Caco-2 (cell line): ENCODE data around the gene PTPRS. TPM values are rescaled to one million over a fixed set of nuclear protein-coding genes. Genes with fewer than 3 reads are reported as not detected.

ENCODE experiments used
- BruUV-seq: library from RNA; stranded (reverse); fragments of 400-500 nt; replicated peaks from 2 replicates; lab custom pipeline; 2021; lab: Mats Ljungman, UMichigan
- CTCF ChIA-PET: fragments of 300-600 bp; sonication (Branson Sonifier 250); formaldehyde crosslinking; loops from one replicate; lab custom pipeline; 2022; ENCODE audit warnings: antibody characterized with exemption; lab: Charles Lee
- POLR2A ChIA-PET: fragments of 300-600 bp; sonication (Branson Sonifier 250); formaldehyde crosslinking; loops from one replicate; lab custom pipeline; 2022; ENCODE audit warnings: antibody characterized with exemption; lab: Charles Lee
- DNase-seq, 2 experiments: peaks; one replicate each; pipeline versions ENCODE4 v3.0.0 to v3.0.0-alpha.2; 2020 to 2022
- H3K27me3 ChIP-seq: replicated peaks from 2 replicates; pipeline ENCODE4 v1.6.0; 2011; ENCODE audit warnings: low read length; ENCODE audit not compliant: control insufficient read depth, insufficient read depth
- H3K36me3 ChIP-seq: 2 replicates; pipeline ENCODE4 v1.5.1; 2011; ENCODE audit warnings: low read length; ENCODE audit not compliant: control insufficient read depth, insufficient read depth
- H3K4me1 ChIP-seq: fragments of 250-450 bp; sonication (Bioruptor Pico); 2 replicates; pipeline ENCODE4 v1.5.1; 2020; ENCODE audit warnings: mild to moderate bottlenecking
- H3K4me3 ChIP-seq: 2 replicates; pipeline ENCODE4 v1.5.1; 2011; ENCODE audit warnings: low read depth, mild to moderate bottlenecking, control low read depth, low read length
- H3K9me3 ChIP-seq: fragments of 250-450 bp; sonication (Bioruptor Pico); 2 replicates; pipeline ENCODE4 v1.5.1; 2020; ENCODE audit warnings: mild to moderate bottlenecking, moderate library complexity
- H3K27ac Mint-ChIP-seq: one replicate; pipeline ENCODE4 v1.8.0; 2022; ENCODE audit warnings: mixed read lengths; ENCODE audit not compliant: unreplicated experiment
- H3K27me3 Mint-ChIP-seq: one replicate; pipeline ENCODE4 v1.8.0; 2022; ENCODE audit warnings: mixed read lengths; ENCODE audit not compliant: insufficient read depth, unreplicated experiment
- H3K36me3 Mint-ChIP-seq: one replicate; pipeline ENCODE4 v1.8.0; 2022; ENCODE audit warnings: mild to moderate bottlenecking, mixed read lengths; ENCODE audit not compliant: insufficient read depth, unreplicated experiment
- H3K4me1 Mint-ChIP-seq: one replicate; pipeline ENCODE4 v1.8.0; 2022; ENCODE audit warnings: low read depth, mixed read lengths; ENCODE audit not compliant: unreplicated experiment
- H3K4me3 Mint-ChIP-seq: one replicate; pipeline ENCODE4 v1.8.0; 2022; ENCODE audit warnings: mild to moderate bottlenecking, moderate library complexity, mixed read lengths; ENCODE audit not compliant: unreplicated experiment
- H3K9me3 Mint-ChIP-seq: one replicate; pipeline ENCODE4 v1.8.0; 2022; ENCODE audit warnings: mixed read lengths; ENCODE audit not compliant: unreplicated experiment
- intact Hi-C: fragments of 100-400 bp; cut with micrococcal nuclease; formaldehyde crosslinking; loops from one replicate; pipeline ENCODE4 v1.10.0; 2022; ENCODE audit not compliant: unreplicated experiment
- total RNA-seq: library from RNA; stranded (reverse); gene quantifications from 2 replicates; pipeline ENCODE4 v1.2.3, GENCODE V29; 2022
- TF ChIP-seq, protein P1 (sequence below), 2 experiments: fragments of 200-600 bp in 1 of 2; IDR thresholded peaks; 1 replicate in 1 of 2; 2 replicates in 1 of 2; pipeline versions ENCODE4 v1.5.1 to v1.8.0; 2011 to 2022; ENCODE audit warnings: antibody characterized with exemption in 1 of 2, control low read depth in 1 of 2, inconsistent platforms in 1 of 2, low read depth in 1 of 2, low read length in 1 of 2, mild to moderate bottlenecking in 1 of 2, moderate library complexity in 1 of 2; ENCODE audit not compliant: insufficient read depth in 1 of 2, severe bottlenecking in 1 of 2, unreplicated experiment in 1 of 2

The PTPRS gene
- total RNA-seq, 1 experiment from 2014 or later = 65.6 TPM

DNA sequence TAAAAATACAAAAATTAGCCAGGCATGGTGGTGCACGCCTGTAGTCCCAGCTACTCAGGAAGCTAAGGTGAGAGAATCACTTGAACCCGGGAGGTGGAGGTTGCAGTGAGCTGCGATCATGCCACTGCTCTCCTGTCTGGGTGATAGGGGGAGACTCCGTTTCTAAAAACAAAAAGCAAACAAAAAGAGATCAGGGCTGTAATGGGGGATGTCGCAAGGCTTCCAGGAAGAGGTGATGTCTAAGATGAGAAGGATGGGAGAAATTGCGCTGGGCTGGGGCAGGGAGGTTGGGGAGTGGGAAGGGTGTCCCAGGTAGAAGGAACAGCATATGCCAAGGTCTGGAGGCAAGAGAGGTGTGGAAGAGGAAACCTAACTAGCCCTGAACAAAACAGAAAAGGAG is 36.1 kb downstream of the PTPRS start:
- BruUV-seq = no TSS peak
- H3K27me3 Mint-ChIP-seq = no peaks in the 10 kb centered on the region
- TF ChIP-seq, protein P1, sequence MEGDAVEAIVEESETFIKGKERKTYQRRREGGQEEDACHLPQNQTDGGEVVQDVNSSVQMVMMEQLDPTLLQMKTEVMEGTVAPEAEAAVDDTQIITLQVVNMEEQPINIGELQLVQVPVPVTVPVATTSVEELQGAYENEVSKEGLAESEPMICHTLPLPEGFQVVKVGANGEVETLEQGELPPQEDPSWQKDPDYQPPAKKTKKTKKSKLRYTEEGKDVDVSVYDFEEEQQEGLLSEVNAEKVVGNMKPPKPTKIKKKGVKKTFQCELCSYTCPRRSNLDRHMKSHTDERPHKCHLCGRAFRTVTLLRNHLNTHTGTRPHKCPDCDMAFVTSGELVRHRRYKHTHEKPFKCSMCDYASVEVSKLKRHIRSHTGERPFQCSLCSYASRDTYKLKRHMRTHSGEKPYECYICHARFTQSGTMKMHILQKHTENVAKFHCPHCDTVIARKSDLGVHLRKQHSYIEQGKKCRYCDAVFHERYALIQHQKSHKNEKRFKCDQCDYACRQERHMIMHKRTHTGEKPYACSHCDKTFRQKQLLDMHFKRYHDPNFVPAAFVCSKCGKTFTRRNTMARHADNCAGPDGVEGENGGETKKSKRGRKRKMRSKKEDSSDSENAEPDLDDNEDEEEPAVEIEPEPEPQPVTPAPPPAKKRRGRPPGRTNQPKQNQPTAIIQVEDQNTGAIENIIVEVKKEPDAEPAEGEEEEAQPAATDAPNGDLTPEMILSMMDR (IDR thresholded peaks at IDR 0.05; ENCODE audit: insufficient read depth in 1 of 2, low read depth in 1 of 2, low read length in 1 of 2, severe bottlenecking in 1 of 2, unreplicated experiment in 1 of 2) = no peak
- CTCF ChIA-PET = no interaction called here
- no peaks in the 10 kb centered on the region for H3K27me3 ChIP-seq
- no peaks in the 10 kb centered on the region for H3K4me1 Mint-ChIP-seq
- no peak overlapping the region for H3K4me3 Mint-ChIP-seq
- H3K4me1 ChIP-seq = no peaks in the 10 kb centered on the region
- no peak for DNase-seq
- H3K36me3 Mint-ChIP-seq = peaks cover under 1% of the 10 kb centered on the region
- H3K4me3 ChIP-seq = no peak overlapping the region
- no peak overlapping the region for H3K27ac Mint-ChIP-seq
- H3K36me3 ChIP-seq = no peaks in the 10 kb centered on the region
- H3K9me3 ChIP-seq = no peaks in the 10 kb centered on the region
- POLR2A ChIA-PET = no interaction called here
- H3K9me3 Mint-ChIP-seq = no peaks in the 10 kb centered on the region
- intact Hi-C loops = no loop called here

- H3K9me3 ChIP-seq = no peaks in the 10 kb centered on the region
- no peak for DNase-seq
- no TSS peak for BruUV-seq
- H3K36me3 ChIP-seq = no peaks in the 10 kb centered on the region
- Mint-ChIP-seq H3K9me3 (no peaks in the 10 kb centered on the region), H3K27me3 (no peaks in the 10 kb centered on the region), H3K4me1 (no peaks in the 10 kb centered on the region), H3K36me3 (peaks cover 6% of the 10 kb centered on the region), H3K4me3 (no peak overlapping the region), H3K27ac (no peak overlapping the region)
- ChIA-PET CTCF (no interaction called here), POLR2A (no interaction called here)
- H3K4me1 ChIP-seq = no peaks in the 10 kb centered on the region
- TF ChIP-seq, protein P1 (IDR thresholded peaks at IDR 0.05; ENCODE audit: insufficient read depth in 1 of 2, low read depth in 1 of 2, low read length in 1 of 2, severe bottlenecking in 1 of 2, unreplicated experiment in 1 of 2) = no peak
- H3K27me3 ChIP-seq = no peaks in the 10 kb centered on the region
- H3K4me3 ChIP-seq = no peak overlapping the region
- intact Hi-C loops = no loop called here
Observed at GRCh38 chr19:5303208-5303607, 37.4 kb downstream of the PTPRS start.

DNA sequence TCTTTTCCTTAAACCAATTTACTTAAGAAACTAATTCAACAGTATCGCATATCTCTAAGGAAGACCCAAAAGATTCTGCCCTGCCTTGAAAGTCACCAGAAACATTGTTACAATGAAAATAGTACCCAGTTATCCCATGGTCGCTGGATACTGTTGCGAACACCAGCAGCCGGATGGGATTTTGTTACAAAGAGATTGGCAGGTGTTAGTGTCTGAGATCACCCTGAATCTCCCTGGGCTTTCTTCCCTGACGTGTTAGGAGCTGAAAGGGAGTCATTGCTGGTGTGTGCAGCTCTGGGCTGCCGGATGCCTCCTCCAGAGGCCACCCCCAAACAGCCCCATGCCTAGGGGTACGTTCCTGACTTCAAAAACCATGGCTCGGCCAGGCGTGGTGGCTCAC is 38.2 kb downstream of the PTPRS start:
- H3K27me3 ChIP-seq = no peaks in the 10 kb centered on the region
- no peaks in the 10 kb centered on the region for H3K27me3 Mint-ChIP-seq
- H3K4me3 Mint-ChIP-seq = no peak overlapping the region
- no peaks in the 10 kb centered on the region for H3K4me1 Mint-ChIP-seq
- H3K4me3 ChIP-seq = no peak overlapping the region
- H3K27ac Mint-ChIP-seq = no peak overlapping the region
- no peaks in the 10 kb centered on the region for H3K9me3 Mint-ChIP-seq
- no peaks in the 10 kb centered on the region for H3K9me3 ChIP-seq
- H3K4me1 ChIP-seq = no peaks in the 10 kb centered on the region
- DNase-seq = no peak
- CTCF ChIA-PET = no interaction called here
- intact Hi-C loops = no loop called here
- no TSS peak for BruUV-seq
- peaks cover 6% of the 10 kb centered on the region for H3K36me3 Mint-ChIP-seq
- TF ChIP-seq, protein P1 (IDR thresholded peaks at IDR 0.05; ENCODE audit: insufficient read depth in 1 of 2, low read depth in 1 of 2, low read length in 1 of 2, severe bottlenecking in 1 of 2, unreplicated experiment in 1 of 2) = no peak
- POLR2A ChIA-PET = no interaction called here
- H3K36me3 ChIP-seq = no peaks in the 10 kb centered on the region
